SH-SY5Y (cell line): Measurements from ENCODE around the gene RAB3IP.

Source experiments
- GATA2 ChIP-seq: IDR thresholded peaks from 2 replicates; pipeline ENCODE4 v1.6.1; 2011; ENCODE audit warnings: mild to moderate bottlenecking, low read depth, low read length
- GATA3 ChIP-seq: IDR thresholded peaks from 2 replicates; pipeline ENCODE4 v1.6.1; 2011; ENCODE audit warnings: low read depth, mild to moderate bottlenecking, low read length, moderate library complexity

The RAB3IP gene

DNA sequence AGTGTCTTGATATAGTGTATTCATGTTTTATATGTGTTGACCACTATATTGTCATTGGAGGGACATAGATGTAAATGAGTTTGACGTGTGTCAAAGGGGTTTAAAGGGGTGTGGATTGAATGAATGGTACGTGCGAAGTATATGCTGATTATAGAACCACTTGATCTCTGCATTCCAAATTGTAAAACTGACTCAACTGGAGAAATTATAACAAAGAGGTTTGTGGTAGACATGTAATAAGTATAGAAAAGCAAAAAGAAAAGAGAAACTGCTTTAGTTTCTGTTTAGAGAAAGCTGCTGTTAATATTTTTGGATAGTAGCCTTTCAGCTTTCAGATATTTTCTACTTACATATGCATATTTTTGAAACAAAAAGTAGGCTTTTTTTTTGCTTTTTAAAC lies 77.4 kb downstream of the RAB3IP start:
- no peak for TF ChIP-seq GATA3
- no peak for TF ChIP-seq GATA2

DNA sequence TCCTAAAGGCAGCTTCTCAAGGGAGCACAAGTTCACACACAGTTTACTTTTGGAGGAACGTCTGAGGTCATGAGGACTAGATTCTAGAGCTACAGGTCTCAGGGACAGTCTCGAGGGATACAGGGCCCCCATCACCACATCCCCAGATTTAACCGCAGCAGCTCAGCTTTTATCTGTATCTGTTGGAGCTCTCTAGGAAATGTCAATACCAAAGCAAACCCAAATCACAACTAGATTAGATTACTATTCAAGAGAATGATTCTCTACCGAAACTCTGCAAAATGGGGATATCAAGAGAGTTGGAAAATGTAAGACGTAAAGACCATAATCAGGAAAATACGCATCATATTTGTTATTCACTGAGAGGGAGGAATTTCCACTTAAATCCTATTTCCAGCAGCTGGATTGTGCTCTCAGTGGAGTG lies 82.4 kb downstream of the RAB3IP start:
- TF ChIP-seq GATA3 = no peak
- TF ChIP-seq GATA2 = no peak

DNA sequence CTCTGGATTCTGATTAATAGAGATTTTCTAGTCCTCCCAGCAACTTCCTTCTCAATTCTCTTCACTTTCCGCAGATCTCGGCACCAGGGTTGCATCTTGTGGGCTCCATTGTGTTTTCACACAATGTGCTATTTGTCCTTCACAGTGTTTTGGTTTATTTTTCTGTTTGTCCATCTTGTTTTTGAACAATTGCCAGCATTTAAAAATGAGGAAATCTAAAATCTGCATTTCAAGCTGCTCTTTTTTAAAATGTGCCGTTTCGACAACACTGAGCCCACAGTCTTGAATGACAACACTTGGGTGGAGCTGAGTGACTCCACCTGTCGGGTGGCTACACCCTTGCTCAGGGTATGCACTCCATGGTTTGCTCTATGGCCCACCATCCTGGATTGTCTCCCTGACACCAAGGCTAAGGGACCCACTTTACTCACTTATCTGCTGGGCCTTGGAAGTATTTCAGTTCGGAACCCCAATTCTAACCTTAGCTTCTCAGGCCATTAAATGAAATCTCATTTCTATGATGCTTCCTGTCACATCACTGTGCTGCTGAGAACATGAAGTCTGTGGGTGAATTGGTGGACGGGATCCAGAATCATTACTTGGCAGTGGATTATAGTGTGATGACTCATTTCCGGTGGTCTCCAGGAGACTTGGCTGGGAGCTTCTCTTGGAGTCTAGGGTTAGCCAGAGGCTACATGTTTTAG lies 82.9 kb downstream of the RAB3IP start:
- no peak for TF ChIP-seq GATA2
- TF ChIP-seq GATA3 = no peak

DNA sequence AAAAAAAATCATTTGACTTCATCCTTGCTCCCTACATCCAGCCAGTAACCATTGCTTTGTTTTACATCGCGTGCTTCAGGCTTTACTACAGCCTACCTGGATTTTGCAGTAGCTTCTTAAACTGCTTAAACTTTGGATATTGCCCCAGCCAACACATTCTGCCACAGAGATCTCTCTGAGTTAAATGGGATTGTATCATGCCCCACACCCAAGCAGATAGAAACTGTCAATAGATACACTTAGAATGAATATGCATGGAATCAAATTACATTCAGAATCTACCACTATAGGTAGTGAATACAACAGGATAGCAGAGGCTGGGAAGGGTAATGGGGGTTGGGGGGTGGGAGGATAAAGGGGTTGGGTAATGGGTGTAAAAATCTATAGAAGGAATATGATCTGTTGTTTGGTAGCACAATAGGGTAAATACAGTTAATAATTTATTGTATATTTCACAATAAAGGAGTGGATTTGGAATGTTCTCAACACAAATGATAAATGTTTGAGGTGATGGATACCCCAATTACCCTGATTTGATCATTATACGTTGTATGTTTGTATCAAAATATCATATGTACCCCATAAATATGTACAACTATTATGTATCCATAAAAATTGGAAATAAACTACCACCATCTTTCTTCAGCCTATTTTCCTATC lies 83.7 kb downstream of the RAB3IP start:
- TF ChIP-seq GATA3 (no peak), GATA2 (no peak)

DNA sequence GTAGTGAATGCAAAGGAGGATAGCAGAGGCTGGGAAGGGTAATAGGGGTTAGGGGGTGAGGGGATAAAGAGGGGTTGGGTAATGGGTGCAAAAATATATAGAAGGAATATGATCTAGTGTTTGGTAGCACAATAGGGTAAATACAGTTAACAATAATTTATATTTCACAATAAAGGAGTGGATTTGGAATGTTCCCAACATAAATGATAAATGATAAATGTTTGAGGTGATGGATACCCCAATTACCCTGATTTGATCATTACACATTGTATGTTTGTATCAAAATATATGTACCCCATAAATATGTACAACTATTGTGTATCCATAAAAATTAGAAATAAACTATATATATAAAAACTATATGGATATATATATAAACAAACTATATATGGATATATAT lies 85.4 kb downstream of the RAB3IP start:
- no peak for TF ChIP-seq GATA3
- TF ChIP-seq GATA2 = no peak

DNA sequence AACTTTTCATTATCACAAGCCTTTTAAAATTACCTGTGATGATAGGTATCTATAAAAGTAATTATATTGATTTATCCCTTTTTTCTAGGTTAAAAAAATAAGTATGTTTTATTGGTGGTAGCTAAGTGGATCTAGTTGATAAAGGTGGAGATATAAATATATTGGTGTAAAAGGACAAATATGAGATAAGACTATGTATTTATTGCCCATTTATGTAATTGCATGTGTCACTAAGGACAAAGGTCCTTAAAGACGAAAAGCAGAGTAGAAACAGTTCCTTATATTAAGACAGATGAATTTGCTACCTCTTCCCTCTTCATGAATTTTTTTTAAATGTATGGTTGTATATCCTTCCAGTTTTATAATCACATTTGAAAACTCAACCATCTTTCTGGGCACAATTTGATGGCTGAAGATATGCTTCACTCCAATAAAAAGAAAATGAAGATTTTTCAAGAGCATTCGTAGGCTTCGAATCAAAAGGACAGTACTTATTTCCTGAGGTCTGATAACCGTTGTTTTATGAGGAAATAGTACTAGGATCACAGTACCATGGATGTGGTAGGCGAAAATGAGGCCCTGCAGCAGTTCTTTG lies 86.4 kb downstream of the RAB3IP start, which contains the start of gene MYRFL:
TSS of gene MYRFL (plus strand) at position 262 of the 595 bp plus-strand sequence. CDS start at position 553, 291 bp downstream.
- TF ChIP-seq GATA2 = no peak
- TF ChIP-seq GATA3 = no peak

DNA sequence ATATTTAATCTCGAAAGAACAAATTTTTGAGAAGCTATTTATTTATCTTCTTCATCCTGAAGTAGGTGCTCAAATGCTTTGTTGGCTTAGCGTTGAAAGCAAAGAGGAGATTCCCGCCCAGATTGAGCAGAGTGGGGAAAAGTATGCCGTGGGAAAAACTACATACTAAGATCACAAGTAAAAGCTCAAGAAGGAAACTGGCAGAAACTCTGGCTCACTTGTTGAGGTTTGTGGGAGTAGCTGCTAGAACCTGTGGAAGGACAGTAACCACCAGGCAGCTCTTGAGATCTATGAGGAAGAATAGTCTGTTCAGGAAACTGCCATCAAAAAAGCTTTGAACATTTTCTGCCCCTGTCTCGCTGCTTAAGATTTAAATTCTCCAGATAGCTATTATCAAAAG lies 90.2 kb downstream of the RAB3IP start:
- no peak for TF ChIP-seq GATA3
- no peak for TF ChIP-seq GATA2

DNA sequence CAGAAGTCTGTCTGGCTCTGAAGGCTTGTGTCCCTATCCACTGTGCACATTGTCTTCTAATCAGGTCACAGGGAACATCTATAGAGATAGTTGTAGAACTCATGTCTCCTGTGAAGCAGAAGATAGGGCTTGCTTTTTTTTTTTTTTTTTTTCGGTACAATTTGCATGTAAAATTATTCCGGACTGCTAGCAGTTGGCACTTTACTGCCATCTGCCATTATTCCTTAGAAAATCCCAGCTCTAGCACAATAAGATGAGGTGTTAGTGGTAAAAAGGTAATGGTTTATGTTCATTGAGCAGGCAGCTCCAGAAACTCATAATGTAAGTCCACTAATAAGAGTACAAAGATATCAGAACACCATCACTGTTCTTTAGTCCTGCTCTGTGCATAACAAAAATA lies 95.0 kb downstream of the RAB3IP start:
- TF ChIP-seq GATA2 = no peak
- TF ChIP-seq GATA3 = no peak

DNA sequence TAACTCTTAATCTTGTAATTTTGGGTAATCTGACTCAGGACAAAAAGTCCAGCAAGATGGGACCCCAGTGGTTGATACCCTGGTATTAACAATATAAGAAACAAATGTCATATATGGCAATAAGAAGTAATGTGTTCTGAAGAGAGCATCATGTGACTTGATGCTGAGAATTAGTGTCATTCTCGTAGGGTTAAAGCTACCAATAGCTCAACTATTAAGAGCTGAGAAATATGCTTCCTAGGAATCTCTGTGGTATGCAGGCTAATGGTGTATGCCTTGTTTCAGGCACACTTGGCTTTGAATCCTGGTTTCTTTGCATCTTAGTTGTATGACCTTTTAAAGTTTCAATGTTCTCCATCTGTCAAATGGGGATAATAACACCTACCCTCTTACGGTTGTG lies 95.5 kb downstream of the RAB3IP start:
- TF ChIP-seq GATA2 = no peak
- TF ChIP-seq GATA3 = no peak

DNA sequence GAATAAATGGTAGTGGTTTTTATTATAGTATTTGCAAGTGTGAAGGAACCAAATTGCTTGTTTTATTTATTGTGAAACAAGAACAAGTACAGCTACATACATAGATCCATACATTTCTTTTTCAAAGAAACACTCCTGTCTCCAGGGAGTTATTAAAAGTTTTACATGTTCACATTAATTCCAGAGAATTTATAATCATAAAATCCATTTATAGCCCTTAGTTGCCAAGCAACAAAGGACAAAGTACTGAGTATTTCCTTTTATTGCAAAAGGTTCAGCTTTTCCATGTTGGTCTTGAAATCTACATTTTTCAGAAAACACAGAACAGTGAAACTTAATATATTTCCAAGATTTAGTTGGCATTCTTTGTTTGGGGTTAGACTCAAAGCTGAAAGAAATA lies 95.9 kb downstream of the RAB3IP start:
- no peak for TF ChIP-seq GATA2
- no peak for TF ChIP-seq GATA3

DNA sequence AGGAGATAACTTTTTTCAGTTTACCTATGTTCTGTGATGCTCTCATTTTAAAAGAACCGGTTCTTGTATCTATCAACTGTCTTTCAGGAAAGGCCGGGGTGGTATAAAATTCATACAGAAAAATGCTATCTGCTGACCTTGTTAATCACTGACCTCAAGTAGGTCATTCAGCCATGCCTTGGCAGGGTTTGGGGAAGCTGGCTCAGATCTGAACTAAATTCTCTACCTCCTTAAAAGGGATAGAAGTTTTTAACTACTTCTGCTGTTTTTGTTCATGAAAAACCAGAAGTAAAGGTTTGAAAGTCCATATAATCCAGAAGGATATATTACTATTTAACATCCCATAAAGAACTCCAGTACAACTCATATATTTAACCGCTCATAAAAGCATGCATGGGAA lies 96.4 kb downstream of the RAB3IP start:
- no peak for TF ChIP-seq GATA2
- TF ChIP-seq GATA3 = no peak

DNA sequence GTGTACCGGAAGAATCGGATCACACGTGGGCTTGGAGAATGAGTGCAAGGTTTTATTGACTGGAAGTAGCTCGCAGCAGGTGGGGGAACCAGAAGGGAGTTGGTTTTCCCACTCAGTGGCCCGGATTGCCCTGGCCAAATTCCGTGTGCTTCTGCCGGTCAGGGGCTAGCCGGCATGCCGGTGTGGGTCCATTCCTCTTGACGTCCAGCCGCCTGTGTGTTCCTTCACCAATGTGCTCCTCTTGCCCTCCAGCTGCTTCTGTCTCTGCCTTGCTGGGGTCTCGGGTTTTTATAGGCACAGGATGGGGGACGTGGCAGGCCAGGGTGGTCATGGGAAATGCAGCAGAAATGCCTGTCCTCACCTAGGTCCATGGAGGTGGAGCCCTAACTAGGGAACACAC lies 97.4 kb downstream of the RAB3IP start:
- TF ChIP-seq GATA2 = no peak
- TF ChIP-seq GATA3 = no peak

DNA sequence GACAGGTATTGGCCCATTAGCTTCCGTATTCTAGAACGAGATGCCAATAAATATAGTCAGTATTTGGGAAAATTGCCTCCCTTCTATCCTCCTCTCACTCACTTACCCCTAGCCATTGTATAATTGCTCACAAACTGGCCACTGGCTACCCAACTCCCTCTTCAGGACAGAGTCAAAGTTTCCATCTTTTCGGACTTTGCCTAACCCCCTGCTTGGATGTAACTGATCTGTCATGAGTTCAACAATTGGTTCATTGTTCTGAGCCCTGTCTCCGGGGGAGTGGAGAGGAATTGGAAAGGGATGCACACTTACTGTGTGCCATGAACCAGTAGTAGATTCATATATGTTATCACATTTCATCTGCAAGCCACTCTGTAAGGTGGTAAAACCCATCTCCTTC lies 98.5 kb downstream of the RAB3IP start:
- TF ChIP-seq GATA3 (no peak), GATA2 (no peak)

DNA sequence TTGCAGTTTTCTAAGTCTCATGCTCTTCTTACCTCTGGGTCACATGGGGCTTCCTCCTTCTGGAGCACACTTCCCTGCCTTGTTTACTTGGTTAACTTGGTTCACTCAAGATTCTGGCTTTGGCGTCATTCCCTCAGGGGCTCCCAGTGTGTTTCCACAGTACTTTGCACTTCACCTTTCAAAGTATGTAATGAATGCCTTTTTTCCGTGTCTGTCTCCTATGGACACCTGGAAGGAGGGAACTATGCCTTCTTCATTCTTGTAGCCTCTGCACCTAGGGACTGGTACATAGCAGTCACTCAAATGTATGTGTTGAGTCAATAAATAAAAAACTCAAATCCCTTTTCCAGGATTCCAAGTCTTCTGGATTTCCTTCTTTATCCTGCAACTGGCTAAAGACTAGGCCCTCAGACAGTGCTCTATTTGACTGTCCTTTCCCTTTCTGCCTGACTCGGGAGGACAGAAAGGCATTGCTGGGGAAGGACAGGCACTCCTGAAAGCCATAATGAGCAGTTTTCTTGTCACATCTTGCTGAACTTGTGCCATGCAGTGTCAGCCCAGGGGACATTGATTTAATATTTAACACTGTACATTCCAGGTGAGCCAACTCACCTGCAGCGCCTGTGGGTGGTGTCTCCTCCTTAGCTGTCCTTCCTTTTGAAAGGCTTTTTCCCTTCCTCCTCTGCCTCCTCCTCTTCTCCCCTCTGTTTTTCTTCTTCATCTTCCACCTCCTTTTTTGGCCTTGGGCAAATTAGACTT lies 99.2 kb downstream of the RAB3IP start:
- TF ChIP-seq GATA2 (no peak), GATA3 (no peak)
